Ishikawa (cell line): ENCODE measurements around the gene INPP5K.

Source experiments
- CEBPB ChIP-seq: IDR thresholded peaks from 2 replicates; pipeline ENCODE4 v1.6.1; 2012
- CREB1 ChIP-seq: IDR thresholded peaks from 2 replicates; pipeline ENCODE4 v1.6.1; 2012; ENCODE audit warnings: low read depth
- EGR1 ChIP-seq: IDR thresholded peaks from 2 replicates; pipeline ENCODE4 v1.6.1; 2012
- EP300 ChIP-seq: IDR thresholded peaks from 2 replicates; pipeline ENCODE4 v1.6.1; 2012; ENCODE audit warnings: borderline replicate concordance
- FOXM1 ChIP-seq: IDR thresholded peaks from 2 replicates; pipeline ENCODE4 v1.6.1; 2012; ENCODE audit warnings: low read depth, borderline replicate concordance
- MAX ChIP-seq: IDR thresholded peaks from 2 replicates; pipeline ENCODE4 v1.6.1; 2012
- NFIC ChIP-seq: IDR thresholded peaks from 2 replicates; pipeline ENCODE4 v1.6.1; 2012
- RAD21 ChIP-seq: IDR thresholded peaks from 2 replicates; pipeline ENCODE4 v1.6.1; 2012; ENCODE audit warnings: low read depth
- REST ChIP-seq: IDR thresholded peaks from 2 replicates; pipeline ENCODE4 v1.6.1; 2012; ENCODE audit warnings: low read depth, mild to moderate bottlenecking
- TAF1 ChIP-seq: IDR thresholded peaks from 2 replicates; pipeline ENCODE4 v1.6.1; 2012; ENCODE audit warnings: low read depth, mild to moderate bottlenecking
- TCF12 ChIP-seq: IDR thresholded peaks from 2 replicates; pipeline ENCODE4 v1.6.1; 2012; ENCODE audit warnings: low read depth
- TEAD4 ChIP-seq: IDR thresholded peaks from 2 replicates; pipeline ENCODE4 v1.6.1; 2012
- USF1 ChIP-seq: IDR thresholded peaks from 2 replicates; pipeline ENCODE4 v1.6.1; 2012
- YY1 ChIP-seq: IDR thresholded peaks from 2 replicates; pipeline ENCODE4 v1.6.1; 2012; ENCODE audit warnings: low read depth
- ZBTB7A ChIP-seq: IDR thresholded peaks from 2 replicates; pipeline ENCODE4 v1.6.1; 2012; ENCODE audit warnings: low read depth

The INPP5K gene

GRCh38 chr17:1509290-1509881, 7.0 kb downstream of the INPP5K start:
- no peak for TF ChIP-seq YY1

- TF ChIP-seq YY1 (no peak), EP300 (no peak), NFIC (no peak), ZBTB7A (no peak), EGR1 (no peak), MAX (no peak), RAD21 (no peak), CEBPB (no peak), TCF12 (no peak), USF1 (no peak), TAF1 (no peak), TEAD4 (no peak), CREB1 (no peak), FOXM1 (no peak), REST (no peak)
Observed at GRCh38 chr17:1506649-1507267, 9.7 kb downstream of the INPP5K start.

- TF ChIP-seq ZBTB7A (no peak), RAD21 (no peak), YY1 (no peak), TCF12 (no peak), REST (no peak), FOXM1 (no peak), MAX (no peak), TEAD4 (no peak), CREB1 (no peak), TAF1 (no peak)
Observed at GRCh38 chr17:1505586-1505985, 10.8 kb downstream of the INPP5K start.

- TF ChIP-seq CEBPB = no peak
Observed at GRCh38 chr17:1504866-1505265, 11.5 kb downstream of the INPP5K start.

- TF ChIP-seq NFIC (no peak), EGR1 (no peak), TCF12 (no peak), MAX (no peak)
Observed at GRCh38 chr17:1503699-1504098, 12.7 kb downstream of the INPP5K start.

GRCh38 chr17:1498869-1499268, 17.5 kb downstream of the INPP5K start:
- no peak for TF ChIP-seq TAF1
- TF ChIP-seq EP300 = no peak
- no peak for TF ChIP-seq USF1
- no peak for TF ChIP-seq ZBTB7A
- TF ChIP-seq FOXM1 = no peak
- TF ChIP-seq CREB1 = no peak
- no peak for TF ChIP-seq TCF12
- no peak for TF ChIP-seq MAX
- no peak for TF ChIP-seq TEAD4
- no peak for TF ChIP-seq EGR1
- no peak for TF ChIP-seq REST
- no peak for TF ChIP-seq NFIC
- no peak for TF ChIP-seq RAD21
- no peak for TF ChIP-seq YY1
